H9 (cell line): ENCODE measurements around the gene PPP1R27. TPM values are rescaled to one million over a fixed set of nuclear protein-coding genes. Genes with fewer than 3 reads are reported as not detected.
A peak's percentile ranks its signal among the peaks of the same experiment; 100 is the strongest.

Experiments
- DNase-seq: peaks from one replicate; pipeline ENCODE4 v3.0.0-alpha.2; 2017
- H2AFZ ChIP-seq: one replicate; pipeline ENCODE4 v1.6.1; 2013; ENCODE audit warnings: mild to moderate bottlenecking, low read length, control low read depth, moderate library complexity
- H2AK5ac ChIP-seq: 2 replicates; pipeline ENCODE4 v1.6.1; 2013; ENCODE audit warnings: low read length, control low read depth, mixed read lengths; ENCODE audit not compliant: insufficient read length
- H2BK120ac ChIP-seq: one replicate; pipeline ENCODE4 v1.6.1; 2013; ENCODE audit warnings: low read depth, mild to moderate bottlenecking, low read length, control low read depth, inconsistent platforms; ENCODE audit not compliant: poor library complexity, severe bottlenecking
- H2BK12ac ChIP-seq: 2 replicates; pipeline ENCODE4 v1.6.1; 2013; ENCODE audit warnings: low read length, control low read depth, mixed read lengths, low read depth; ENCODE audit not compliant: insufficient read length
- H2BK15ac ChIP-seq: 2 replicates; pipeline ENCODE4 v1.6.1; 2013; ENCODE audit warnings: low read depth, low read length, control low read depth
- H2BK20ac ChIP-seq: one replicate; pipeline ENCODE4 v1.6.1; 2013; ENCODE audit warnings: low read depth, mild to moderate bottlenecking, low read length, control low read depth, inconsistent platforms; ENCODE audit not compliant: poor library complexity, severe bottlenecking
- H2BK5ac ChIP-seq: 2 replicates; pipeline ENCODE4 v1.6.1; 2013; ENCODE audit warnings: low read length, control low read depth, mixed read lengths; ENCODE audit not compliant: insufficient read length
- H3K14ac ChIP-seq: 2 replicates; pipeline ENCODE4 v1.6.1; 2013; ENCODE audit warnings: low read length, control low read depth; ENCODE audit not compliant: insufficient read depth
- H3K18ac ChIP-seq: 2 replicates; pipeline ENCODE4 v1.6.1; 2013; ENCODE audit warnings: low read depth, mild to moderate bottlenecking, mixed read lengths, low read length, control low read depth; ENCODE audit not compliant: insufficient read length
- H3K23ac ChIP-seq: 2 replicates; pipeline ENCODE4 v1.6.1; 2013; ENCODE audit warnings: low read length, control low read depth, mixed read lengths, low read depth; ENCODE audit not compliant: insufficient read length
- H3K23me2 ChIP-seq: 2 replicates; pipeline ENCODE4 v1.6.1; 2013; ENCODE audit warnings: low read depth, mild to moderate bottlenecking, mixed read lengths, low read length, control low read depth; ENCODE audit not compliant: insufficient read length, poor library complexity, severe bottlenecking
- H3K27ac ChIP-seq: 2 replicates; pipeline ENCODE4 v1.5.1; 2013; ENCODE audit warnings: low read length, control low read depth, mixed read lengths, low read depth; ENCODE audit not compliant: insufficient read length
- H3K27me3 ChIP-seq: 2 replicates; pipeline ENCODE4 v1.6.1; 2013; ENCODE audit warnings: low read length, control low read depth, inconsistent platforms; ENCODE audit not compliant: insufficient read depth
- H3K4ac ChIP-seq: 2 replicates; pipeline ENCODE4 v1.6.1; 2013; ENCODE audit warnings: low read depth, mild to moderate bottlenecking, control low read depth, inconsistent platforms, low read length, moderate library complexity
- H3K4me1 ChIP-seq: 2 replicates; pipeline ENCODE4 v1.6.1; 2013; ENCODE audit warnings: low read length, control low read depth, inconsistent platforms; ENCODE audit not compliant: insufficient read depth
- H3K4me2 ChIP-seq: 2 replicates; pipeline ENCODE4 v1.6.1; 2013; ENCODE audit warnings: low read length, control low read depth, mixed read lengths; ENCODE audit not compliant: insufficient read length, insufficient read depth
- H3K56ac ChIP-seq: 2 replicates; pipeline ENCODE4 v1.6.1; 2013; ENCODE audit warnings: low read depth, mild to moderate bottlenecking, mixed read lengths, low read length, control low read depth; ENCODE audit not compliant: insufficient read length
- H3K79me1 ChIP-seq: 2 replicates; pipeline ENCODE4 v1.6.1; 2013; ENCODE audit warnings: low read depth, mild to moderate bottlenecking, moderate library complexity, low read length, control low read depth, inconsistent platforms; ENCODE audit not compliant: insufficient read depth, poor library complexity, severe bottlenecking
- H3K79me2 ChIP-seq: 2 replicates; pipeline ENCODE4 v1.6.1; 2013; ENCODE audit warnings: low read length, control low read depth, inconsistent platforms; ENCODE audit not compliant: insufficient read depth
- H3K9ac ChIP-seq: 2 replicates; pipeline ENCODE4 v1.6.1; 2013; ENCODE audit warnings: low read length, control low read depth, mixed read lengths; ENCODE audit not compliant: insufficient read length; ENCODE audit errors: extremely low read depth
- H3K9me3 ChIP-seq: one replicate; pipeline ENCODE4 v1.6.1; 2013; ENCODE audit warnings: low read depth, low read length, inconsistent platforms; ENCODE audit not compliant: control insufficient read depth
- H3T11ph ChIP-seq: one replicate; pipeline ENCODE4 v1.6.1; 2013; ENCODE audit warnings: mild to moderate bottlenecking, low read length, control low read depth, inconsistent platforms
- H4K20me1 ChIP-seq: one replicate; pipeline ENCODE4 v1.6.1; 2013; ENCODE audit not compliant: control insufficient read depth, insufficient read length, insufficient read depth
- H4K5ac ChIP-seq: 2 replicates; pipeline ENCODE4 v1.6.1; 2013; ENCODE audit warnings: low read depth, mild to moderate bottlenecking, mixed read lengths, low read length, control low read depth; ENCODE audit not compliant: insufficient read length
- H4K8ac ChIP-seq: replicated peaks from 2 replicates; pipeline ENCODE4 v1.6.1; 2013; ENCODE audit warnings: low read length, control low read depth, mixed read lengths, low read depth; ENCODE audit not compliant: insufficient read length
- H4K91ac ChIP-seq: 2 replicates; pipeline ENCODE4 v1.6.1; 2013; ENCODE audit warnings: low read depth, mild to moderate bottlenecking, moderate library complexity, mixed read lengths, low read length, control low read depth; ENCODE audit not compliant: insufficient read length
- H3K27ac Mint-ChIP-seq, 3 experiments: 2 replicates in 2 of 3; 3 replicates in 1 of 3; pipeline ENCODE4 v1.8.0; 2020 to 2021; ENCODE audit warnings: mixed read lengths in 3 of 3, mild to moderate bottlenecking in 1 of 3, moderate library complexity in 1 of 3
- H3K27me3 Mint-ChIP-seq: 2 replicates; pipeline ENCODE4 v1.8.0; 2021; ENCODE audit warnings: low read depth, mild to moderate bottlenecking, moderate library complexity, mixed read lengths
- H3K36me3 Mint-ChIP-seq, 3 experiments: 2 replicates in 2 of 3; 3 replicates in 1 of 3; pipeline ENCODE4 v1.8.0; 2020 to 2021; ENCODE audit warnings: low read depth in 3 of 3, mixed read lengths in 3 of 3; ENCODE audit not compliant: insufficient read depth in 1 of 3
- H3K4me1 Mint-ChIP-seq, 2 experiments: 2 replicates each; pipeline ENCODE4 v1.8.0; 2020; ENCODE audit warnings: mixed read lengths in 2 of 2
- H3K4me3 Mint-ChIP-seq, 2 experiments: 2 replicates in 1 of 2; 3 replicates in 1 of 2; pipeline ENCODE4 v1.8.0; 2020 to 2021; ENCODE audit warnings: mild to moderate bottlenecking in 2 of 2, mixed read lengths in 2 of 2, moderate library complexity in 1 of 2
- H3K9me3 Mint-ChIP-seq, 2 experiments: 2 replicates in 1 of 2; 3 replicates in 1 of 2; pipeline ENCODE4 v1.8.0; 2020; ENCODE audit warnings: mild to moderate bottlenecking in 2 of 2, mixed read lengths in 2 of 2, moderate library complexity in 1 of 2
- WGBS: extraction: QIAGEN DNeasy Blood & Tissue Kit; methylation state at CpG from one replicate; pipeline ENCODE4 v1.1.7; 2013; ENCODE audit warnings: missing lambda C conversion rate, low lambda C conversion rate, mixed read lengths; ENCODE audit not compliant: insufficient read length; ENCODE audit errors: extremely low coverage; 5-methylcytosine and 5-hydroxymethylcytosine counted together
- total RNA-seq: library from RNA; stranded (reverse); gene quantifications from 2 replicates; pipeline ENCODE4 v1.2.1, GENCODE V29; 2021
- TF ChIP-seq, protein P1 (sequence below): fragments of 200-600 bp; sonication (generic); conservative IDR thresholded peaks from 3 replicates; pipeline ENCODE4 v1.8.0; 2021; ENCODE audit warnings: antibody characterized with exemption, mild to moderate bottlenecking

PPP1R27 gene
- total RNA-seq, 1 experiment from 2014 or later, result 0.22 TPM

- Mint-ChIP-seq H3K27ac (no peak within 1 kb of the TSS), H3K9me3 (peaks cover 10 to 17% of the 10 kb centered on the region in 2 experiments), H3K27me3 (peaks cover 92% of the 10 kb centered on the region), H3K4me1 (peaks cover 0 to 6% of the 10 kb centered on the region in 2 experiments; a peak in 1 of 4 replicates), H3K4me3 (peak within 1 kb of the TSS; percentile 51 to 74), H3K36me3 (peaks cover 0 to 3% (median 0%) of the 10 kb centered on the region in 3 experiments; a peak in 2 of 7 replicates)
- Histone ChIP-seq H2BK120ac (no peak within 1 kb of the TSS), H3K14ac (no peak within 1 kb of the TSS; the same call in 1 of the 2 replicates), H3K56ac (no peak within 1 kb of the TSS), H2BK12ac (no peak within 1 kb of the TSS), H3K23me2 (peaks cover 6% of the 10 kb centered on the region), H4K5ac (no peak within 1 kb of the TSS), H2AK5ac (no peak within 1 kb of the TSS), H2BK5ac (no peak within 1 kb of the TSS), H3K79me2 (no peaks in the 10 kb centered on the region), H3K18ac (no peak within 1 kb of the TSS), H3K9me3 (no peaks in the 10 kb centered on the region), H2BK20ac (no peak within 1 kb of the TSS), H3K23ac (no peak within 1 kb of the TSS), H3K79me1 (no peaks in the 10 kb centered on the region), H2BK15ac (no peak within 1 kb of the TSS), H3K4ac (no peak within 1 kb of the TSS), H3K27me3 (peaks cover 32% of the 10 kb centered on the region), H4K20me1 (no peaks in the 10 kb centered on the region), H3K4me1 (no peaks in the 10 kb centered on the region), H3K9ac (no peak within 1 kb of the TSS), H4K8ac (no peak within 1 kb of the TSS), H3T11ph (no peak within 1 kb of the TSS), H3K4me2 (peak within 1 kb of the TSS; percentile 28), H4K91ac (no peak within 1 kb of the TSS), H3K27ac (no peak within 1 kb of the TSS), H2AFZ (no peak within 1 kb of the TSS)
- DNase-seq, result no peak
- TF ChIP-seq, protein P1, sequence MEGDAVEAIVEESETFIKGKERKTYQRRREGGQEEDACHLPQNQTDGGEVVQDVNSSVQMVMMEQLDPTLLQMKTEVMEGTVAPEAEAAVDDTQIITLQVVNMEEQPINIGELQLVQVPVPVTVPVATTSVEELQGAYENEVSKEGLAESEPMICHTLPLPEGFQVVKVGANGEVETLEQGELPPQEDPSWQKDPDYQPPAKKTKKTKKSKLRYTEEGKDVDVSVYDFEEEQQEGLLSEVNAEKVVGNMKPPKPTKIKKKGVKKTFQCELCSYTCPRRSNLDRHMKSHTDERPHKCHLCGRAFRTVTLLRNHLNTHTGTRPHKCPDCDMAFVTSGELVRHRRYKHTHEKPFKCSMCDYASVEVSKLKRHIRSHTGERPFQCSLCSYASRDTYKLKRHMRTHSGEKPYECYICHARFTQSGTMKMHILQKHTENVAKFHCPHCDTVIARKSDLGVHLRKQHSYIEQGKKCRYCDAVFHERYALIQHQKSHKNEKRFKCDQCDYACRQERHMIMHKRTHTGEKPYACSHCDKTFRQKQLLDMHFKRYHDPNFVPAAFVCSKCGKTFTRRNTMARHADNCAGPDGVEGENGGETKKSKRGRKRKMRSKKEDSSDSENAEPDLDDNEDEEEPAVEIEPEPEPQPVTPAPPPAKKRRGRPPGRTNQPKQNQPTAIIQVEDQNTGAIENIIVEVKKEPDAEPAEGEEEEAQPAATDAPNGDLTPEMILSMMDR, result no peak
- WGBS, result no CpG with 5 or more reads among the region's 110 CpGs
Observed at GRCh38 chr17:81803728-81804558, 30.9 kb downstream of the PPP1R27 start, which contains the start of gene GCGR. Gene GCGR, plus strand, starts transcription at chr17:81804150. Its CDS starts 4,869 bp downstream, at chr17:81809019.
